Inflammatory macrophage treated with lipopolysaccharide for 1 hour (primary cell): Measurements from ENCODE around the gene SLC25A6.
"Not testable (repeated sequence)": the region's sequence is repeated elsewhere in the genome, so short reads cannot be mapped to it uniquely, and the experiment has no call there.

ENCODE experiments used
- DNase-seq, 2 donors: peaks; one replicate each; pipeline ENCODE4 v3.0.0-alpha.2; 2020 to 2022

Gene SLC25A6

DNA sequence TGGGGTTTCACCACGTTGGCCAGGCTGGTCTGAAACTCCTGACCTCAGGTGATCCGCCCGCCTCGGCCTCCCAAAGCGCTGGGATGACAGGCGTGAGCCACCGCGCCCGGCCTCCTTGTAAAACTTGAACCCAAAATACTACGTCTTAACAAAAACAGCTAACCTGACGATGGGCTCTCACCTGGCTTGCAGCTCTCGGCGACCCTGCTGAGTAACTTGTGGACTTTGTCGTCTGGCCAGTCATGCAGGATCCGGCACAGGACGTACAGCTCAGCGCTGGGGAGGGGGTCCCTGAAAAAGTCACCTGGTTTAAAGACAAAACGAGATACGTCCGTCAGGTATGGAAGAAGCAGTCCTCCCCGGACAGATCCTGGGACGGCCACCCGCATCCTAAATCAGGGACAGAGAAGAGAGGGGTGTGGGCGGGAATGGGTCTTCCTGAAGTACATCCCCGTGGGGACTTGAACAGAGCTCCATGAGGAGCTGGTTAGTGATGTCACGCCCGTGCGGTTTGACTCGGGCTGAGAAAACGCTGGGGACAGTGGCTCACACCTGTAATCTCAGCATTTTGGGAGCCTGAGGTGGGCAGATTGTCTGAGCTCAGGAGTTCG is 20.7 kb upstream of the SLC25A6 start:
- DNase-seq = no peak

DNA sequence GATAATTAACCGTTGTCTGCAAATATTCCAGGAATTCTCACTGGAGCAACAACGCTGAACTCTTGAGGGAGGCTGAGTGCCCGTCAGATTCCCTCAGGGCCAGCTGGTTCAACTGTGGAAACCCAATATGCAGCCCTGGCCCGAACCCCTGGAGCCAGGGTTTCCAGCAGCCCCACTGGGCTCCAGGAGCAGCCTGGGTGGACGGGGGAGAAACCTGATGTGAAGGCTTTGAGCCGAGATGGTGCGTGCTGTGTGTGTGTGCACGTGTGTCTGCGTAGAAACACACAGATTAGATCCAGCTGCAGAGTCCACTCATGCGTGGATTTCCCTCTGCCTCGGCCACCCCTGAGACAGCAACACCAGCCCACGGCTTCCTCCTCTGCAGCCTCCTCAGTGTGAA is 19.4 kb upstream of the SLC25A6 start:
- no peak for DNase-seq

DNA sequence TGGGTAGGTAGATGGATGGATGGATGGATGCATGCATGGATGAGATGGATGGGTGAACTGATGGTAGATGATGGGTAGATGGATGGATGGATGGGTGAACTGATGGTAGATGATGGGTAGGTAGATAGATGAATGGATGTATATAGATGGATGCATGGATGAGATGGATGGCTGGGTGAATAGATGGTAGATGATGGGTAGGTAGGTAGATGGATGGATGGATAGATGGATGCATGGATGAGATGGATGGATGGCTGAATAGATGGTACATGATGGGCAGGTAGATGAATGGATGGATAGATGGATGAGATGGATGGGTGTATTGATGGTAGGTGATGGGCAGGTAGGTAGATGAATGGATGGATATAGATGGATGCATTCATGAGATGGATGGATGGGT is 15.1 kb upstream of the SLC25A6 start:
- DNase-seq = no peak

DNA sequence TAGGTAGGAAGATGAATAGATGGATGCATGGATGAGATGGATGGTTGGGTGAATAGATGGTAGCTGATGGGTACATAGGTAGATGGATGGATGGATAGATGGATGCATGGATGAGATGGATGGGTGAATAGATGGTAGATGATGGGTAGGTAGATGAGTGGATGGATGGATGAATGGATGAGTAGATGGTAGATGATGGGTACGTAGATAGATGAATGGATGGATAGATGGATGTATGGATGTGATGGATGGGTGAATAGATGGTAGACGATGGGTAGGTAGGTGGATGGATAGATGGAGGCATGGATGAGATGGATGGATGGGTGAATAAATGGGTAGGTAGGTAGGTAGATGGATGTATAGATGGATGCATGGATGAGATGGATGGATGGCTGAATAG is 13.9 kb upstream of the SLC25A6 start:
- not testable (repeated sequence) for DNase-seq

DNA sequence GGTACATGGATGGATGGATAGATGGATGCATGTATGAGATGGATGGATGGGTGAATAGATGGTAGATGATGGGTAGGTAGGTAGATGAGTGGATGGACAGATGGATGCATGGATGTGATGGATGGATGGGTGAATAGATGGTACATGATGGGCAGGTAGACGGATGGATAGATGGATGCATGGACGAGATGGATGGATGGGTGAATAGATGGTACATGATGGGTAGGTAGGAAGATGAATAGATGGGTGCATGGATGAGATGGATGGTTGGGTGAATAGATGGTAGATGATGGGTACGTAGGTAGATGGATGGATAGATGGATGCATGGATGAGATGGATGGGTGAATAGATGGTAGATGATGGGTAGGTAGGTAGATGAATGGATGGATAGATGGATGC is 12.0 kb upstream of the SLC25A6 start:
- DNase-seq = not testable (repeated sequence)

DNA sequence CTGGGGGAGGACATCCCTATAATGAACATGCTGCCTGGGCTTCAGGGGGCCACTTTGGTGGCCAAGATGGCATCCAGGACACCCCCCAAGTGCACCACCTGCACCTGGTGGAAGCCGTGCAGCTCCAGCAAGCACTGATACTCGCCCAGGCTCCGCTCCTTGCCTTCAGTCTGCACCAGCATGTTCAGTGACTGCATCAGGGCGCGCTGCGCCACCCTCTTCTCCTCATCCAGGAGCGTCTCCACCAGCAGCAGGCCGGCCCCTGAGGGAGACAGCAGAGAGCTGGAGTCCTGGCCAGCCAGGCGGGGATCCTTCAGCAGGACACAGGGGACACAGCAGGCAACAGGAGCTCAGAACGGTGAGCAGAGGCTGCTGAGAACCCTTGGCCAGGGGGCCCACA is 11.3 kb upstream of the SLC25A6 start:
- no peak for DNase-seq

DNA sequence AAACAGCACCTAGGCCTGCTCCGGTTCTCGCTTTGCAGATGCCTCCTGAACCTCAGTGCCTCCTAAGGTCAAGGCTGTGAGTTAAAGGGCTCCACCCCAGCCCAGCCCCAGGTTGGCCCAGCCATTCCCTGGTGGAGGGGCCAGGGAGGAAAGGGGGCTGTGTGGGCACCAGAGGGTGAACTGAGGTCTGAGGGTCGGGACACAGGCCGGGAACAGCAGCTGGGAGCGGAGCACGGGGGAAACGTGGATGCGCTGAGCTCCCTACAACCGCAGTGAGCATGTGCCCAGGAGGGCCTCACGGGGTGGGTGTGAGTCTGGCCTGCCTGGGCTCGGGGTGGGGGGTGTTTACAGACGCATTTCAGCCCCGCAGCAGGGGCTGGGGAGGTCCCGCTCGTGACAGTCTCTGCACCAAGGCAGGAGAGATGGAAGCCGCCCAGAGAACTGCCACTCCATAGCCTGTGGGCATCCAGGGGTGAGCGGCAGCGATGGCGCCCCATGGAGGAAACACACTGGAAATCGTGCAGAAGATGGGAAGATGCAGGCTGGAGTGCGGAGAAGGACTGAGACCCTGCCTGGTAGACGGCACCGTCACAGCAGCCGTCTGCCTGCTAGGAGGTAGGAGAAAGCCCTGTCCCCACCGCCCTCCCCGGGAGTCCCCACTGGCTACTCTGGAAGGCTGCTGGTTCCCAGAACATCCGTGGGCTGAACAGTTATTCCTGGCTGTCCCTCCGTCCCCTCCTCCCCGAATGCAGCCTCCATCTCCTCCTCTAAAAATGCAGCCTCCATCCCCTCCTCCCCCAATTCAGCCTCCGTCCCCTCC is 9.9 kb upstream of the SLC25A6 start:
- DNase-seq = no peak

DNA sequence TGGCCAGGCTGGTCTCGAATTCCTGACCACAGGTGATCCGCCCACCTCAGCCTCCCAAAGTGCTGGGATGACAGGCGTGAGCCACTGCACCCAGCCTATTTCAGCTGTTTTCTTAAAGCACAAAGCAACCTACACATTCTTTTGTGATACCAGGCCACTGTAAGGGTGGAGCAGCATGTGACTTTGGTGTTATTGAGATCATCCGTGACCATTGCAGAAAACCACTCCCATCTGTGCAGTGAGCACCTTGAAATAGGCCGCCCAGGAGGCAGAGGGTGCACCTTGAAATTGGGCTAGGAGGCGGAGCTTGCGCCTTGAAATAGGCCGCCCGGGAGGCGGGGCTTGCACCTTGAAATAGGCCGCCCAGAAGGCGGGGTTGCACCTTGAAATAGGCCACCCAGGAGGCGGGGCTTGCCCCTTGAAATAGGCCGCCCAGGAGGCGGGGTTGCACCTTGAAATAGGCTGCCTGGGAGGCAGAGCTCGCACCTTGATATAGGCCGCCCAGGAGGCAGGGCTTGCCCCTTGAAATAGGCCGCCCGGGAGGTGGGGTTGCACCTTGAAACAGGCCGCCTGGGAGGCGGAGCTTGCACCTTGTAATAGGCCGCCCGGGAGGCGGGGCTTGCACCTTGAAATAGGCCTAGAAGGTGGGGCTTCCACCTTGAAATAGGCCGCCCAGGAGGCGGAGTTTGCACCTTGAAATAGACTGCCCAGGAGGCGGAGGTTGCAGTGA is 9.0 kb upstream of the SLC25A6 start:
- no peak for DNase-seq

DNA sequence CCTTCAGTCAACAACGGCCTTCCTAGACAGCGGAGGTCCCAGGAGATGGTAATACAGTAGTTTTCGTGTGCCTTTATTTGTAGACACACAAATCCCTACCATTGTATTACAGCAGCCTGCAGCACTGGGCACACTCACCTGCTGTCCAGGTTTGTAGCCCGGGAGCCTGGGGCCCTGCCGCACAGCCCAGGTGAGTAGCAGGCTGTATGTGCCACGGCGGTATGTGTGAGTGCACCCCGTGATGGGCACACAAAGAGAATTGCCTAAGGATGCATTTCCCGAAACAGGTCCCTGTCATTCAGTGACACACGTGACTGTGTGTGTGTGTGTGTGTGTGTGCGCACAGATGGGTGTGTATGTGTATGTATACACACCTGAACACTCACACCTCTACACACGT is 8.1 kb upstream of the SLC25A6 start:
- DNase-seq = no peak

DNA sequence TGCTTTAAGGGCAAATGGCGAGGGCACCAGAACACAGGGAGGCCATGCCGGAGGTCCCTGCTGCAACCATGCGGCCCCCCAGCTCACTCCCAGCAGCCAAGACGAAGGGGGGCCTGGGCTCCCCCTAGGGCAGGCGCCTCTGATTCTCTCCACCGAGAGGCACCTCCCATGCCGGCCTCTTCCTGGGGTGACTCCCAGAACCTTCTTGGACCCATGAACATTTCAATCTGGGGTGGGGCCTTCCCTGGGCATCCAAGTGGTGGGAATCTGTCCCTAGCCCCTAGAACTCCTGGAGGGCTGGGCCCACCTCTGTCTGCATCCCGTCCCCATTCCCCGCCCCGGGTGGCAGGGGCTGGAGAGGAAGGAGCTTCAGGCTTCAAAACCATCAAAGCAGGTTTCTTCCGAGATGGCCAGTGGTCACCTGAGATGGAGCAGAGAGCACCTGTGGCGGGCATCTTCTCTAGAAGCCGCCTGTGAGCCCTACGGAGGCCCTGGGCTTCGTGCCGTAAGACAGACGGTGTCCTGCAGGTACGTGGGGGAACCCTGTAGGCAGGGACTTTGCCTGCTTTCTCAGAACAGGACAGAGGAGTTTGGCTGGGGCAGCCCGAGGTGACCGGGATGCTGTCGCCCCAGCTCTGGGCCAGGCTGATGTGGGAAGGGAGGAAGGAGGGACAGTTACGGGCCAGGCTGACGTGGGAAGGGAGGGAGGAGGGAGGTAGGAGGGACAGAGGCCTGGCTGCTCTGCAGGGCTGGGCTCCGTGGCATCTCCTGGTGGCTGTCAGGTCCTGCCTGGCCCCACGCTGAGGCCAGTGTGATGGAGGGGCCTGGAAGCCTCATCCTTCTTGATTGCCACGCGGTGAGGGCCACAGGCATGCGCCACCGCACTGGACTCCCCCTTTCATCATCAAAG is 6.8 kb upstream of the SLC25A6 start:
- no peak for DNase-seq

DNA sequence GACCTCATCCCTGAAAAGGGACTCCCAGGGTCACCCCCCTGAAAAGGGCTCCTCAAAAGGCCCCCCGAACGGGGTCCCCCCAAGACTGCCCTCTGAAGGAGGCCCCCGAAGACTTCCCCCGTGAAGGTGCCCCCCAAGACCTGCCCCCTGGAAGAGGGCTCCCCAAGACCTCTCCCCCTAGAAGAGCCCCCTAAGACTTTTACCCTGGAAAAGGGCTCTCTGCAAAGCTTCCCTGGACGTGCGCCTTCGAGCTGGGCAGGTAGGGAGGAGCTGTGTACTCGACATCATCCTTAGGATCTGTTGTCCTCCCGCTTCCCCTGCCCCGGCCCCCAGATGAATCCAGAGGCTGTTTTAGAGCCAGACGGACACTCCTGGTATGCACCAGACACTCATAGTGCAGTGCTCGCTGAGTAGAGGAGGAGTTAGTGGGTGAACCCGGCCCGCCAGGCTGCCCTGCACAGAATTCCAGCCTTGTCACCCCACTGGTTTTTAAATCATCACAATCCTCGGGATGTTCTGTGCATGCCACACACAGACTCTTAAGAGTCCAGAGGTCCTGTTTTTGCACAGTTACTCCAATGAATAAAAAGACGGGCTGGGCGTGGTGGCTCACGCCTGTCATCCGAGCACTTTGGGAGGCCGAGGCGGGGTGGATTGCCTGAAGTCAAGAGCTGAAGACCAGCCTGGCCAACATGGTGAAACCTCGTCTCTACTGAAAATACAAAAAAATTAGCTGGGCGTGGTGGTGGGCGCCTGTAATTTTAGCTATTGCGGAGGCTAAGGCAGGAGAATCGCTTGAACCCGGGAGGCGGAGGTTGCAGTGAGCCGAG is 5.7 kb upstream of the SLC25A6 start:
- DNase-seq = no peak

DNA sequence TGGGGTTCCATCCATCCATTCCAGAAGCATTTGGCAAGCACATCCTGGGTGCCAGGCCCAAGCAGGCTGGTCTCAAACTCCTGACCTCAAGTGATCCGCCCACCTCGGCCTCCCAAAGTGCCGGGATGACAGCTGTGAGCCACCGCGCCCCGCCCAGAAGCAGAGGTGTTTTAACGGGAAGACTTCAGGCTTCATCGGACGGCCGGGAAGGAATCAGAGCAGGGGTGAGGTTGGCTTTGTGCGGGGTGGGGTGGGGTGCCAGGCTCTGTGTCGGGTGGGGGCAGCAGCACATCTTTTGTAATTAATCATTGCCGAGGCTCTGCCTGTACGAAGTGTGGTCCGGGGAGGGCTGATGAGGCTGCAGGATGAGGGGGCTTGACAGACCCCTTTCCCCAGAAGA is 5.1 kb upstream of the SLC25A6 start:
- no peak for DNase-seq

DNA sequence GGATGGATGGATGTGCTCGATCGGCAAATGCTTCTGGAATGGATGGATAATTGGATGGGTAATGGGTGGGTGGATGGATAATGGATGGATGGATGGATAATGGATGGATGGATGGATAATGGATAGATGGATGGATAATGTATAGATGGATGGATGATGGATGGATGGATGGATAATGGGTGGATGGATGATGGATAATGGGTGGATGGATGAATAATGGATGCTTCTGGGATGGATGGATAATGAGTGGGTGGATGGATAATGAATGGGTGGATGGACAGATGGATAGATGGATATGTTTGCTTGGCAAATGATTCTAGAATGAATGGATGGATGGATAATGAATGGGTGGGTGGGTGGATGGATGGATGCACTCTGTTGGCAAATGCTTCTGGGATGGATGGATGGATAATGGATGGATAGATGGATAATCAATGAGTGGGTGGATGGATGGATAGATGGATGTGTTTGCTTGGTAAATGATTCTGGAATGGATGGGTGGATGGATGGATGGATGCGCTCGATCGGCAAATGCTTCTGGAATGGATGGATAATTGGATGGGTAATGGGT is 3.8 kb upstream of the SLC25A6 start:
- DNase-seq = no peak

DNA sequence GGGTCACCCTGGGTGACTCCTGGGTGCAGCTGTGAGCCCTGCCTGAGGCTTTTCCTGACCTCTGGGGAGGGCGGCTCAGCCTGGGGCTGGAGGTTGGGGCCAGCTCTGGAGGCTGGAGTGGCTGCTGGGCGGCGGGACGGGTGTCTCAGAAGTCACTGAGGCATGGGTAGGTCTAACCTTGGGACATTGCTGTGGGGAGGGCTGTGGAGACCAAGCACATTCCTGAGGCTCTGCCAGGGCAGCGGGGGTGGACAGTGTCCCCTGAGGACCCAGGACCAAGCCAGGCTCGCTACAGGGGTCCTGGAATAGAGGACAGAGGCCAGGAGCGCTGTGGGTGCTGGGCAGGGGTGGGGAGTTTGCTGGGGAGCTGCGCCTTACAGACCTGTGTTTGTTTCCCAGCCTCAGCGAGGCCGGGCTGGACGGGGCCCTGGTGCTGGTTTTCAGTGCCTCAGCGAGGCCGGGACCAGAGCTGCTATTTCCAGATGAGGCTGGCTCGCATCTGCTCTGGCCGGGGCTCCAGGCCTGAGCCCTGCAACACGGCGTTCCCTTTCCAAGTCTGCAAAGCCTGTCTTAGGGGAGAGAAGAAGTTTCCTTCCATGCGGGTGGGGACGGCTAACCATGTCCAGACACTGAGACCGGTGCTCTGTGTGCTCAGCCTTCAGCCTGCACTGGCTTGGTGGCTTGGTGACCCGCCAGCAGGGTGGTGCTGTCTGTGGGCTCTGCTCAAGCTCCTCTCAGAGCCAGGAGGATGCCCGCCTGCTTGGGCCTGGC is 3.0 kb upstream of the SLC25A6 start:
- no peak for DNase-seq

DNA sequence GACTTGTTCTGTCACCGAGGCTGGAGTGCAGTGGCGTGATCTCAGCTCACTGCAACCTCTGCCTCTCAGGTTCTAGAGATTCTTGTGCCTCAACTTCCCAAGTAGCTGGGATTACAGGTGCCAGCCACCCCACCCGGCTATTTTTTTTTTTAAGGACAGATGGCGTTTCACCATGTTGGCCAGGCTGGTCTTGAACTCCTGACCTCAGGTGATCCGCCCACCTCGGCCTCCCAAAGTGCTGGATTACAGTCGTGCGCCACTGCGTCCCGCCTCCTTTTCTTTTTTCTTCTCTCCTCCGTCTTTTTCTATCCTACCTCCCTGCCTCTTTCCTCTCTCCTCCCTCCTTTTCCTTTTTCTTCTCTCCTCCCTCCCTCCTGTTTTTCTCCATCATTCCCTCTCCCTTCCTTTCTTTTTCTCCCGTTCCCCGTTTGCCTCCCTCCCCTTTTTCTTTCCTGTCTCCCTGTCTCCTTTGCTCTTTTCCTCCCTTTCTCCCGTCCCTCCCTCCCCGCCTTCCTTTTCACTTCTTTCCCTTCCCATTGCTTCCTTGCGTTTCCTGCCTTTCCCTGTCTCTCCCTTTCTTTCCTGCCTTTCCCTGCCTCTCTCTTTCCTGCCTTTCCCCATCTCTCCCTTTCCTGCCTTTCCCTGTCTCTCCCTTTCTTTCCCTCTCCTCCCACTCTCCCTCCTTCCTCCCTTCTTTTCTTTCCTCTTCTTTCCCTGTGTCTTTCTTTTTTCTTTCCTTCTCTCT is 2.1 kb upstream of the SLC25A6 start:
- DNase-seq = no peak

DNA sequence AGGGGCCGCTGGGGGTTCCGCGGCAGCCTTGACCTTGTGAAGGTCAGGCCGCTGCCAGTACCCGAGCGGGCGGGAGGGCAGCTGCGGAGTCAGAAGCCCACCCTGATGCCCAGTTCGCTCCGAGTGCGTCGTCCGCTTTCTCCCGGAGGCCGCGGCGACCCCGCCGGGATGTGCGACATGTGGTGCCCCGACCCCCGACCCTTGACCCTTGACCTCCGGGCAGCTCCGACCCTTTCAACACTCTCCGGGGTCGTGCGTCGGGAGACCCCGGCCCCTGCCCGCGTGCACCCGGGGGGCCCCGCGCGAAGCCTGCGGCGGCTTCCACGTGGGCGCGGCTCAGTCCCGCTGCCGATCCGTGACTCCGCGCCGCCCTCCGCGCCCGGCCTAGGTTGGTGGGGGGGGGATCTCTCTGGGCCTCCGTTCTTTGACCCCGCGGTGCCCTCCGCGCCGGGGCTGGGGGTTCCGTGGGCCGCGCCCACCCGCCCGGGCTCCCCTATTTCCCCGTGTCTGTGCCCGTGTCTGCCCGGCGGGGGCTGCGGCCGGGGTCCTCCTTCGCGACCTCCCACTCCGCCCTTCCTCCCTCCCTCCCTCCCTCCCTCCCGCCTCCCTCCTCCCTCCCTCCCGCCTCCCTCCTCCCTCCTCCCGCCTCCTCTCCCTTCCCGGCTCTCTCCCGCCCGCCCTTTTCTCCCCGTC is 609 bp upstream of the SLC25A6 start:
- peak; percentile 41 to 51 for DNase-seq

DNA sequence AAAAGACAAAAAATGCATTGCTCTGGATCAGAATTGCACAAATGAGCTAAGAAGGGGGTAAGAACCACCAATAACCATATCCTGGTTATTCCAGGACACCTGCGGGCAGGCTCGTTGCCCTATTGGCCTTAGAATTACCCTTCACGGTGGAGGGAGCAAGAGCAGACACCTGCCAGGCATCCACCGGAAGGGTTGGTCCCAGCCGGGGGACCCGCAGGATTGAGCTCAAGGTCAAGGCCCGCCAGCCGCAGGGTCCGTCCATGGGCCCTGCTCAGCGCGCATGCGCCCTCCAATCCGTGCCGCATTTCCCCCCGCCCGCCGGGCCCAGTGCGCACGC is 575 bp downstream of the SLC25A6 start:
- peak in 1 of 2 donors; percentile 96 for DNase-seq

DNA sequence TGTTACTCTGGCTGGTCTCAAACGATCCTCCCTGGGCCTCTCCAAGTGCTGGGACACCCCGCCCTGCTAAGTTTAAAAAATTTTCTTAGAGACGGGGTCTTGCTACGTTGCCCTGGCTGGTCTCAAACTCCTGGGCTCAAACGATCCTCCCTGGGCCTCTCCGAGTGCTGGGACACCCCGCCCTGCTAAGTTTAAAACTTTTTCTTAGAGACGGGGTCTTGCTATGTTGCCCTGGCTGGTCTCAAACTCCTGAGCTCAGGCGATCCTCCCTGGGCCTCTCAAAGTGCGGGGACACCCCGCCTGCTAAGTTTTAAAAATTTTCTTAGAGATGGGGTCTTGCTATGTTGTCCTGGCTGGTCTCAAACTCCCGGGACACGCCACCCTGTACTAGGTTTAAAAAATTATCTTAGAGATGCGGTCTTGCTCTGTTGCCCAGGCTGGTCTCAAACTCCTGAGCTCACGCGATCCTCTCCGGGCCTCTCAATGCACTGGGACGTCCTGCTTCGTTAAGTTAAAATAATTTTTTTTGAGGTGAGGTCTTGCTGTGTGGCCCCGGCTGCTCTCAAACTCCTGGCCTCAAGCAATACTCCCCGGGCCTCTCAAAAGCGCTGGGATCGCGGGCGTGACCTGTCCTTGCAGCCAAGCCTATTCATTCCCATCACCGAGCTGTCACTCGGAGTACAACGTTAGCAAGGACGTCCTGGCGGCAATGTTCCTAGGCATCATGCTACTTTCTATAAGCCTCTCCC is 1.1 kb downstream of the SLC25A6 start:
- no peak for DNase-seq

DNA sequence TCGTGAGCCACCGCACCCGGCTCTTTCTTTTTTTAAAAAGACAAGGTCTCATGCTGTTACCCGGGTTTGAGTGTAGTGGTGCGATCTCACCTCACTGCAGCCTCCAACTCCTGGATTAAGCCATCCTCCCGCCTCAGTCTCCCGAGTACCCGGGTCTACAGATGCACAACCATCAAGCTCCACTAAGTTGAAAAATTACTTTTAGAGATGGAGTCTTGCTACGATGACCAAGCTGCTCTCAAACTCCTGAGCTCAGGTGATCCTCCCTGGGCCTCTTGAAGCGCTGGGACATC is 2.0 kb downstream of the SLC25A6 start:
- DNase-seq = no peak
